ENCODE results near the gene DPY19L3.

Gene DPY19L3

DNA sequence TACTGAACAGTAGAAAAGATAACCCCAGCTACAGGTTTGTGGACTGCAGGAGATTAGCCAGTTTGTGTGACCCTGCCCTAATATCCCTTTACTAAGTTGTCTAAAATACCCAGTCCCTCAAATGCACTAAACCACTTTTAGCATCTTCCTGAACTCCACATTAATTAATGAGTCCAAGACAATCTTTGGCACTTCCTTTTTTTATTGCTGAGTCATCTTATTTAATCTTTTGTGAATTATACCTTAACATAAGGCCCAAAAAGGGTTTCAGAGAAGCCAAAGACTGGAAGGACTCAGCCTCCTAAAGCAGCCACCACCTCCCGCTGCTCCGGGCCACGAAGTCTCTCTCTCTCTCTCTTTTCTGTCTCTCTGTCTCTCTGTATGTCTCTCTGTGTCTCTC is 126.7 kb downstream of the DPY19L3 start:
- no peak for DNase-seq
- Histone ChIP-seq H3K36me3 (replicated peaks) (no peaks in the 10 kb centered on the region), H3K27ac (no peak overlapping the region), H3K4me3 (ENCODE audit: low read depth, low read length) (no peak overlapping the region), H3K27me3 (replicated peaks) (no peaks in the 10 kb centered on the region)
- TF ChIP-seq, protein P1, sequence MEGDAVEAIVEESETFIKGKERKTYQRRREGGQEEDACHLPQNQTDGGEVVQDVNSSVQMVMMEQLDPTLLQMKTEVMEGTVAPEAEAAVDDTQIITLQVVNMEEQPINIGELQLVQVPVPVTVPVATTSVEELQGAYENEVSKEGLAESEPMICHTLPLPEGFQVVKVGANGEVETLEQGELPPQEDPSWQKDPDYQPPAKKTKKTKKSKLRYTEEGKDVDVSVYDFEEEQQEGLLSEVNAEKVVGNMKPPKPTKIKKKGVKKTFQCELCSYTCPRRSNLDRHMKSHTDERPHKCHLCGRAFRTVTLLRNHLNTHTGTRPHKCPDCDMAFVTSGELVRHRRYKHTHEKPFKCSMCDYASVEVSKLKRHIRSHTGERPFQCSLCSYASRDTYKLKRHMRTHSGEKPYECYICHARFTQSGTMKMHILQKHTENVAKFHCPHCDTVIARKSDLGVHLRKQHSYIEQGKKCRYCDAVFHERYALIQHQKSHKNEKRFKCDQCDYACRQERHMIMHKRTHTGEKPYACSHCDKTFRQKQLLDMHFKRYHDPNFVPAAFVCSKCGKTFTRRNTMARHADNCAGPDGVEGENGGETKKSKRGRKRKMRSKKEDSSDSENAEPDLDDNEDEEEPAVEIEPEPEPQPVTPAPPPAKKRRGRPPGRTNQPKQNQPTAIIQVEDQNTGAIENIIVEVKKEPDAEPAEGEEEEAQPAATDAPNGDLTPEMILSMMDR (IDR thresholded peaks at IDR 0.05; ENCODE audit: low read depth, low read length, missing control alignments) = no peak
- in situ Hi-C loops (cut with HindIII; ENCODE audit: low pct_ligation_motif_present, low sequenced_read_pairs) = no loop called here

All from brain microvascular endothelial cell (primary cell).